Body of pancreas (tissue), 4 donors: ENCODE results near the gene PRPF39.

Source experiments
- POLR2A ChIP-seq, 3 donors: fragments of 450-650 bp; IDR thresholded peaks; one replicate each; pipeline ENCODE4 v1.6.1; 2016; ENCODE audit warnings: antibody characterized with exemption in 3 of 3, mild to moderate bottlenecking in 2 of 3
- TF ChIP-seq, protein P1 (sequence below), 7 experiments: fragments of 450-650 bp in 4 of 7; fragments of 200-600 bp in 3 of 7; sonication (generic) in 3 of 7; IDR thresholded peaks; one replicate each; pipeline ENCODE4 v1.5.1; 2016 to 2019; ENCODE audit warnings: antibody characterized with exemption in 7 of 7

DNA sequence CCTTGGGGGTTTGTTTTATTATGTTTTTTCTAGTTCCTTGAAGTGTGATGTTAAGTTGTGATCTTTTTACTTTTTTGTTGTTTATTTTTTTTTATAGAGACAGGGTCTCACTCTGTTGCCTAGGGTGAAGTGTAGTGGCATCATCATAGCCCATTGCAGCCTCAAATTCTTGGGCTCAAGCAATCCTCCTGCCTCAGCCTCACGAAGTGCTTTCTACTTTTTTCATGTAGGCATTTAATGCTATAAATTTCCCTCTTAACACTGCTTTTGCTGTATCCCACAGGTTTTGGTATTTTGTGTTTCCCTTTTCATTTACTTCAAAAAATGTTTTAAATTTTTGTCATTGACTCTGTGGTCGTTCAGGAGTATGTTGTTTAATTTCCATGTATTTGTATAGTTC, 26.6 kb upstream of the PRPF39 start:
- TF ChIP-seq, protein P1, sequence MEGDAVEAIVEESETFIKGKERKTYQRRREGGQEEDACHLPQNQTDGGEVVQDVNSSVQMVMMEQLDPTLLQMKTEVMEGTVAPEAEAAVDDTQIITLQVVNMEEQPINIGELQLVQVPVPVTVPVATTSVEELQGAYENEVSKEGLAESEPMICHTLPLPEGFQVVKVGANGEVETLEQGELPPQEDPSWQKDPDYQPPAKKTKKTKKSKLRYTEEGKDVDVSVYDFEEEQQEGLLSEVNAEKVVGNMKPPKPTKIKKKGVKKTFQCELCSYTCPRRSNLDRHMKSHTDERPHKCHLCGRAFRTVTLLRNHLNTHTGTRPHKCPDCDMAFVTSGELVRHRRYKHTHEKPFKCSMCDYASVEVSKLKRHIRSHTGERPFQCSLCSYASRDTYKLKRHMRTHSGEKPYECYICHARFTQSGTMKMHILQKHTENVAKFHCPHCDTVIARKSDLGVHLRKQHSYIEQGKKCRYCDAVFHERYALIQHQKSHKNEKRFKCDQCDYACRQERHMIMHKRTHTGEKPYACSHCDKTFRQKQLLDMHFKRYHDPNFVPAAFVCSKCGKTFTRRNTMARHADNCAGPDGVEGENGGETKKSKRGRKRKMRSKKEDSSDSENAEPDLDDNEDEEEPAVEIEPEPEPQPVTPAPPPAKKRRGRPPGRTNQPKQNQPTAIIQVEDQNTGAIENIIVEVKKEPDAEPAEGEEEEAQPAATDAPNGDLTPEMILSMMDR (IDR thresholded peaks at IDR 0.05): no peak
- no peak for TF ChIP-seq POLR2A (IDR thresholded peaks at IDR 0.05)
